PC-3 (cell line): Measurements from ENCODE around the gene SETD1A. TPM values are rescaled to one million over a fixed set of nuclear protein-coding genes. Genes with fewer than 3 reads are reported as not detected.

Experiments used
- ATAC-seq: fragments of 200-7000 bp; cut with Tn5 transposase; 2 replicates; pipeline ENCODE4 v1.9.1; 2020; ENCODE audit warnings: mild to moderate bottlenecking, moderate library complexity
- BruUV-seq: library from RNA; stranded (reverse); fragments of 400-500 nt; replicated peaks from 2 replicates; lab custom pipeline; 2021; lab: Mats Ljungman, UMichigan
- CTCF ChIA-PET: fragments of 300-600 bp; sonication (Branson Sonifier 250); formaldehyde crosslinking; loops from one replicate; lab custom pipeline; 2022; ENCODE audit warnings: antibody characterized with exemption; lab: Charles Lee
- POLR2A ChIA-PET: fragments of 300-600 bp; sonication (Branson Sonifier 250); formaldehyde crosslinking; loops from one replicate; lab custom pipeline; 2022; ENCODE audit warnings: antibody characterized with exemption; ENCODE audit not compliant: unreplicated experiment; lab: Charles Lee
- DNase-seq: peaks from one replicate; pipeline ENCODE4 v3.0.0-alpha.2; 2015
- H2AFZ ChIP-seq: fragments of 300-600 bp; sonication (generic); 2 replicates; pipeline ENCODE4 v1.6.0; 2016; ENCODE audit warnings: antibody characterized with exemption, low read length
- H3F3A ChIP-seq: fragments of 300-600 bp; sonication (generic); one replicate; pipeline ENCODE4 v1.6.0; 2017; ENCODE audit warnings: antibody characterized with exemption, low read length, control low read depth, mild to moderate bottlenecking; ENCODE audit not compliant: unreplicated experiment
- H3K27ac ChIP-seq: fragments of 300-600 bp; sonication (generic); 2 replicates; pipeline ENCODE4 v1.5.1; 2016; ENCODE audit warnings: mild to moderate bottlenecking, low read length
- H3K27me3 ChIP-seq: fragments of 300-600 bp; sonication (generic); 2 replicates; pipeline ENCODE4 v1.6.1; 2016; ENCODE audit warnings: low read length, mixed read lengths
- H3K36me3 ChIP-seq: fragments of 300-600 bp; sonication (generic); 2 replicates; pipeline ENCODE4 v1.6.1; 2016; ENCODE audit warnings: low read depth, mixed run types, low read length, mixed read lengths
- H3K4me1 ChIP-seq: fragments of 300-600 bp; sonication (generic); 2 replicates; pipeline ENCODE4 v1.5.1; 2016; ENCODE audit warnings: low read length; ENCODE audit not compliant: insufficient read depth
- H3K4me2 ChIP-seq: fragments of 300-600 bp; sonication (generic); 2 replicates; pipeline ENCODE4 v1.6.0; 2016; ENCODE audit warnings: low read length
- H3K4me3 ChIP-seq: fragments of 300-600 bp; sonication (generic); 2 replicates; pipeline ENCODE4 v1.5.1; 2016; ENCODE audit warnings: mild to moderate bottlenecking, low read length, mixed read lengths
- H3K79me2 ChIP-seq: fragments of 300-600 bp; sonication (generic); 2 replicates; pipeline ENCODE4 v1.6.1; 2017; ENCODE audit warnings: low read length, mixed read lengths
- H3K9ac ChIP-seq: fragments of 300-600 bp; sonication (generic); 2 replicates; pipeline ENCODE4 v1.6.0; 2016; ENCODE audit warnings: mild to moderate bottlenecking, low read length
- H3K9me2 ChIP-seq: fragments of 300-600 bp; sonication (generic); replicated peaks from 2 replicates; pipeline ENCODE4 v1.6.1; 2016; ENCODE audit warnings: mixed run types, low read length, mixed read lengths
- H3K9me3 ChIP-seq: fragments of 300-600 bp; sonication (generic); 2 replicates; pipeline ENCODE4 v1.6.1; 2016; ENCODE audit warnings: low read length, mixed read lengths
- H4K20me1 ChIP-seq: fragments of 300-600 bp; sonication (generic); 2 replicates; pipeline ENCODE4 v1.6.1; 2016; ENCODE audit warnings: low read length, mixed read lengths
- CTCF ChIP-seq: fragments of 300-600 bp; sonication (generic); conservative IDR thresholded peaks from 2 replicates; pipeline ENCODE4 v1.5.1; 2017; ENCODE audit warnings: antibody characterized with exemption, low read depth, mild to moderate bottlenecking, low read length
- EZH2 ChIP-seq: fragments of 300-600 bp; sonication (generic); IDR thresholded peaks from one replicate; pipeline ENCODE4 v1.6.1; 2017; ENCODE audit warnings: antibody characterized with exemption, mild to moderate bottlenecking, low read length; ENCODE audit not compliant: unreplicated experiment
- EZH2phosphoT487 ChIP-seq: fragments of 300-600 bp; sonication (generic); IDR thresholded peaks from 2 replicates; pipeline ENCODE4 v1.6.1; 2018; ENCODE audit warnings: mild to moderate bottlenecking, antibody characterized with exemption, low read length, borderline replicate concordance
- intact Hi-C: fragments of 100-400 bp; cut with micrococcal nuclease; formaldehyde crosslinking; loops from 2 replicates; pipeline ENCODE4 v1.9.0; 2023
- total RNA-seq: library from RNA; depleted of rRNA; stranded (reverse); fragments of >200 nt; gene quantifications from 2 replicates; pipeline ENCODE4 v1.2.3, GENCODE V29; 2014

SETD1A gene
- total RNA-seq, 1 experiment from 2014 or later = 7.9 TPM

DNA sequence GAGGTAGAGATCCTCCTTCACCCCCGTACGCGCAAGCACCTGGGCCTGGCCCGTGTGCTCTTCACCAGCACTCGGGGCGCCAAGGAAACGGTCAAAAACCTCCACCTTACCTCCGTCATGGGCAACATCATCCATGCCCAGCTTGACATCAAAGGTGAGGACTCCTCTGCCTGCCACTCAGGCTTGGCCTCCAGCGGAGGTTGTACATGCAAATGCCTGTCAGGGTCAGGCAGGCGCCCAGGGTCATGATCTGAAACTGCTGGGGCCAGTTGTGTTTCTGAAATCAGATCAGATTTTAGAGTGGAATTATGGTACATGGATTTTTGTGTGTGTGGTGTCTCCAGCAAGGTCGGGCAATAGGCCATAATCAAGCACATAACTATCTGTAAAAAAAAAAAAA, 3.8 kb downstream of the SETD1A start:
- no peak overlapping the region for H3K4me2 ChIP-seq
- no peak overlapping the region for H3K9ac ChIP-seq
- no peaks in the 10 kb centered on the region for H3K9me2 ChIP-seq
- CTCF ChIA-PET = no interaction called here
- no peak for DNase-seq
- no peak overlapping the region for H3K27ac ChIP-seq
- H3K79me2 ChIP-seq = peaks cover 21% of the 10 kb centered on the region
- H3K27me3 ChIP-seq = no peaks in the 10 kb centered on the region
- BruUV-seq = no TSS peak
- no peak overlapping the region for H2AFZ ChIP-seq
- TF ChIP-seq EZH2phosphoT487 (no peak), CTCF (no peak)
- H3K4me1 ChIP-seq = peaks cover 6% of the 10 kb centered on the region
- H3K36me3 ChIP-seq = peaks cover 27% of the 10 kb centered on the region
- no peak overlapping the region for H3K4me3 ChIP-seq
- ATAC-seq = no peak
- intact Hi-C loops = no loop called here
- H3F3A ChIP-seq = no peaks in the 10 kb centered on the region
- H4K20me1 ChIP-seq = no peaks in the 10 kb centered on the region
- POLR2A ChIA-PET = no interaction called here
- H3K9me3 ChIP-seq = no peaks in the 10 kb centered on the region

DNA sequence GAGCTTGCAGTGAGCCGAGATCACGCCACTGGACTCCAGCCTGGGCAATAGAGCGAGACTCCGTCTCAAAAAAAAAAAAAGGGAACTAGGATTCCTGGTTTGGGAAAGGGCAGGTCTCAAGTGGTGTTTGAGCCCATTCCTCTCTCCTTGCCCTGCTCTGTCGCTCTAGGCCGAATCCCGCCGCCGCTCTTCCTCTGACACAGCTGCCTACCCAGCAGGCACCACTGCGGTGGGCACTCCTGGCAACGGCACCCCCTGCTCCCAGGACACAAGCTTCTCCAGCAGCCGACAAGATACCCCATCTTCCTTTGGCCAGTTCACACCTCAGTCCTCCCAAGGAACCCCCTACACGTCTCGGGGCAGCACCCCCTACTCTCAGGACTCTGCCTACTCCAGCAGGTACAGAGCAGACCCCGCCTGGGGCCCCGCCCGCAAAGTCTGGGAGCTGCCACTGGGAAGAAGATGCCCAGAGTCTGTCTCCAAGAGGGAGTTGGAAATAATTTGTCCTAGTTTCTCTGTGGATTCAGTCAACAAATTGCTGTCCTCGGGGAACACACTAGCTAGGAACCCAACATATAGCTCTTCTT, 6.5 kb downstream of the SETD1A start:
- Histone ChIP-seq H3K4me2 (no peak overlapping the region), H3K9me2 (no peaks in the 10 kb centered on the region), H2AFZ (no peak overlapping the region), H4K20me1 (no peaks in the 10 kb centered on the region), H3K4me1 (peaks cover 2% of the 10 kb centered on the region), H3K9me3 (no peaks in the 10 kb centered on the region), H3K36me3 (peaks cover 27% of the 10 kb centered on the region), H3F3A (no peaks in the 10 kb centered on the region), H3K79me2 (peaks cover 14% of the 10 kb centered on the region), H3K9ac (no peak overlapping the region), H3K4me3 (no peak overlapping the region), H3K27me3 (no peaks in the 10 kb centered on the region), H3K27ac (no peak overlapping the region)
- no TSS peak for BruUV-seq
- POLR2A ChIA-PET = no interaction called here
- DNase-seq (no peak), ATAC-seq (no peak)
- CTCF ChIA-PET = no interaction called here
- intact Hi-C loops = no loop called here
- no peak for TF ChIP-seq EZH2phosphoT487
- no peak for TF ChIP-seq CTCF
- no peak for TF ChIP-seq EZH2

DNA sequence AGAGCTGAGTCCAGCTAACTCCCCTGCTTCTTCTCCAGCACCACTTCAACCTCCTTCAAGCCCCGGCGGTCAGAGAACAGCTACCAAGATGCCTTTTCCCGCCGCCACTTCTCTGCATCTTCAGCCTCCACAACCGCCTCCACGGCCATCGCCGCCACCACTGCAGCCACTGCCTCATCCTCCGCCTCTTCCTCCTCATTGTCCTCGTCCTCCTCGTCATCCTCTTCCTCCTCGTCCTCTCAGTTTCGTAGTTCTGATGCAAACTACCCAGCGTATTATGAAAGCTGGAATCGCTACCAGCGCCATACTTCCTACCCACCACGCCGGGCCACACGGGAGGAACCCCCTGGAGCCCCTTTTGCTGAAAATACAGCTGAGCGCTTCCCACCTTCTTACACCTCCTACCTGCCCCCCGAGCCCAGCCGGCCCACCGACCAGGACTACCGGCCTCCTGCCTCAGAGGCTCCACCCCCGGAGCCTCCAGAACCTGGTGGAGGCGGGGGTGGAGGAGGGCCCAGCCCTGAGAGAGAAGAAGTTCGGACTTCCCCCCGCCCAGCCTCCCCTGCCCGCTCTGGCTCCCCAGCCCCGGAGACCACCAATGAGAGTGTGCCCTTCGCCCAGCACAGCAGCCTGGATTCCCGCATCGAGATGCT, 7.1 kb downstream of the SETD1A start:
- Histone ChIP-seq H3K9ac (no peak overlapping the region), H3K27me3 (no peaks in the 10 kb centered on the region), H2AFZ (no peak overlapping the region), H3K4me3 (no peak overlapping the region), H3K27ac (no peak overlapping the region), H4K20me1 (no peaks in the 10 kb centered on the region), H3K9me2 (no peaks in the 10 kb centered on the region), H3F3A (no peaks in the 10 kb centered on the region), H3K9me3 (no peaks in the 10 kb centered on the region), H3K79me2 (peaks cover 7% of the 10 kb centered on the region; the same call in 1 of the 2 replicates), H3K36me3 (peaks cover 21% of the 10 kb centered on the region), H3K4me2 (no peak overlapping the region), H3K4me1 (no peaks in the 10 kb centered on the region)
- ATAC-seq = no peak
- BruUV-seq = no TSS peak
- TF ChIP-seq CTCF (no peak), EZH2phosphoT487 (no peak), EZH2 (no peak)
- intact Hi-C loops = no loop called here
- DNase-seq = no peak
- ChIA-PET POLR2A (no interaction called here), CTCF (no interaction called here)
